Cardiac fibroblast (primary cell): ENCODE results near the gene ETNK2.

Experiments
- DNase-seq, 2 donors: peaks; one replicate each; pipeline versions ENCODE4 v3.0.0 to v3.0.0-alpha.2; 2010; ENCODE audit warnings: low read depth in 2 of 2
- H3K4me3 ChIP-seq, 2 donors: replicated peaks in 1 of 2; 1 replicate in 1 of 2; 2 replicates in 1 of 2; pipeline ENCODE4 v1.5.1; 2011; ENCODE audit warnings: low read depth in 2 of 2, low read length in 2 of 2, mild to moderate bottlenecking in 2 of 2, moderate library complexity in 1 of 2
- CTCF ChIP-seq: IDR thresholded peaks from one replicate; pipeline ENCODE4 v1.5.1; 2011; ENCODE audit warnings: low read depth, mild to moderate bottlenecking, low read length, inconsistent platforms

Gene ETNK2

GRCh38 chr1:204081164-204081790, 70.6 kb downstream of the ETNK2 start:
- no peak for TF ChIP-seq CTCF
- no peak for DNase-seq
- no peak overlapping the region for H3K4me3 ChIP-seq
